Upper lobe of left lung (tissue), 6 donors: ENCODE measurements around the gene TAGLN. TPM values are rescaled to one million over a fixed set of nuclear protein-coding genes. Genes with fewer than 3 reads are reported as not detected.

Experiments used
- ATAC-seq, 2 donors: fragments of 200-7000 bp; cut with Tn5 transposase; one replicate each; pipeline ENCODE4 v1.9.1; 2022; ENCODE audit warnings: mild to moderate bottlenecking in 2 of 2, moderate library complexity in 2 of 2; ENCODE audit not compliant: low FRiP score in 2 of 2
- DNase-seq, 2 donors: peaks; one replicate each; pipeline ENCODE4 v3.0.0-alpha.2; 2019 to 2020
- H3K27ac ChIP-seq, 4 donors: fragments of 200-600 bp; sonication (generic); one replicate each; pipeline ENCODE4 v1.5.1; 2016 to 2019
- H3K27me3 ChIP-seq, 4 donors: fragments of 200-600 bp; sonication (generic); one replicate each; pipeline ENCODE4 v1.5.1; 2017 to 2019
- H3K36me3 ChIP-seq, 4 donors: fragments of 200-600 bp; sonication (generic); one replicate each; pipeline ENCODE4 v1.5.1; 2016 to 2019
- H3K4me1 ChIP-seq, 4 donors: fragments of 200-600 bp; sonication (generic); one replicate each; pipeline ENCODE4 v1.5.1; 2018 to 2019
- H3K4me3 ChIP-seq, 4 donors: fragments of 200-600 bp; sonication (generic); one replicate each; pipeline ENCODE4 v1.5.1; 2017 to 2019; ENCODE audit warnings: mild to moderate bottlenecking in 2 of 4, moderate library complexity in 1 of 4
- H3K9me3 ChIP-seq, 4 donors: fragments of 200-600 bp; sonication (generic); one replicate each; pipeline ENCODE4 v1.5.1; 2018 to 2019
- EP300 ChIP-seq, 4 donors: sonication (generic); formaldehyde crosslinking; IDR thresholded peaks; one replicate each; pipeline ENCODE4 v1.5.1; 2017; ENCODE audit warnings: antibody characterized with exemption in 4 of 4, control low read depth in 2 of 4
- POLR2A ChIP-seq, 4 donors: fragments of 450-650 bp; IDR thresholded peaks; one replicate each; pipeline ENCODE4 v1.5.1; 2016 to 2017; ENCODE audit warnings: antibody characterized with exemption in 4 of 4, mild to moderate bottlenecking in 2 of 4
- POLR2AphosphoS5 ChIP-seq, 2 donors: sonication (generic); formaldehyde crosslinking; IDR thresholded peaks; one replicate each; pipeline ENCODE4 v1.5.1; 2017; ENCODE audit warnings: antibody characterized with exemption in 2 of 2
- WGBS, 2 donors: methylation state at CpG; one replicate each; pipeline ENCODE4 v1.1.5; 2017 to 2018; 5-methylcytosine and 5-hydroxymethylcytosine counted together
- total RNA-seq, 6 donors: library from RNA; depleted of rRNA in 4 of 6; stranded (reverse); fragments of >200 nt in 4 of 6; gene quantifications; one replicate each; pipeline versions ENCODE4 v1.1.0 to v1.2.1, GENCODE V29; 2016 to 2021
- TF ChIP-seq, protein P1 (sequence below), 6 experiments: fragments of 450-650 bp in 4 of 6; fragments of 200-600 bp in 2 of 6; sonication (generic) in 2 of 6; IDR thresholded peaks; one replicate each; pipeline ENCODE4 v1.5.1; 2016 to 2019; ENCODE audit warnings: antibody characterized with exemption in 6 of 6
- donor health status: DM: no; HTN: no; CAD: no; lungs with moderate emphysema.
- donor health status: DM: no; HTN: yes; CAD: no; lungs with severe emphysema.

Gene TAGLN
- total RNA-seq, 6 donors from 2014 or later, result 105 to 608 (median 334) TPM

DNA sequence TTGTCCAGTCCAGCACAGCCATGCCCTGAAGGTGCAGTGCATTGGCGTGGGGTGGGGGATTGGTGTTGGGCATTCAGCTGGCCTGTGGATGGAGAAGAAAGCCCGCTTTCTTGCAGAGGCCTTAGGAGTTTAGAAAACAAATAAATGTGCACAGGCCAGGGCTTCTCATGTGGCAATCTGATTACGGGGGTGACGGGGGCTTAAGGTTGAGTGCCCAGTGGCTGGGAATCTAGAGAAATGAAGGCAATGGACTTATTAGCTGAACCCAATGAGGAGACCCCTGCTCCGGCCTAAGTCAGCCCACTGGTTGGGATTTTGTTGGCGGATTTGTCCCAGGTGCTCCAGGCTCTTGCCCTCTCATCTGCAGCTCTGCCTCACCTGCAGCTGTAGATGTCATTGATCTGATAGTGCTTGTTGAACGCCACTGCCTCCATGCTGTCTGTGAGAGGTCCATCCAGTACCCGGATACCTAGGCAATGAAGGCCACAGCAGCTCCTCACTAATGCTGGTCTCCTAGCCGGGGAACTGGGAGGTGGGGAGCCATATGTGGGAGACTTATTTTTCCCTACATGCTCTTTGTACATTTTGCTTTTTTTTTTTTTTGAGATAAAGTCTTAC is 26.5 kb downstream of the TAGLN start:
- Histone ChIP-seq H3K4me3 (no peak overlapping the region), H3K4me1 (peaks cover 11 to 16% (median 13%) of the 10 kb centered on the region in 4 donors), H3K27ac (no peak overlapping the region), H3K9me3 (no peaks in the 10 kb centered on the region), H3K27me3 (no peaks in the 10 kb centered on the region), H3K36me3 (peaks cover 11 to 90% (median 60%) of the 10 kb centered on the region in 4 donors)
- TF ChIP-seq POLR2A (IDR thresholded peaks at IDR 0.05) (no peak), POLR2AphosphoS5 (IDR thresholded peaks at IDR 0.05) (no peak), EP300 (IDR thresholded peaks at IDR 0.05) (no peak)
- TF ChIP-seq, protein P1, sequence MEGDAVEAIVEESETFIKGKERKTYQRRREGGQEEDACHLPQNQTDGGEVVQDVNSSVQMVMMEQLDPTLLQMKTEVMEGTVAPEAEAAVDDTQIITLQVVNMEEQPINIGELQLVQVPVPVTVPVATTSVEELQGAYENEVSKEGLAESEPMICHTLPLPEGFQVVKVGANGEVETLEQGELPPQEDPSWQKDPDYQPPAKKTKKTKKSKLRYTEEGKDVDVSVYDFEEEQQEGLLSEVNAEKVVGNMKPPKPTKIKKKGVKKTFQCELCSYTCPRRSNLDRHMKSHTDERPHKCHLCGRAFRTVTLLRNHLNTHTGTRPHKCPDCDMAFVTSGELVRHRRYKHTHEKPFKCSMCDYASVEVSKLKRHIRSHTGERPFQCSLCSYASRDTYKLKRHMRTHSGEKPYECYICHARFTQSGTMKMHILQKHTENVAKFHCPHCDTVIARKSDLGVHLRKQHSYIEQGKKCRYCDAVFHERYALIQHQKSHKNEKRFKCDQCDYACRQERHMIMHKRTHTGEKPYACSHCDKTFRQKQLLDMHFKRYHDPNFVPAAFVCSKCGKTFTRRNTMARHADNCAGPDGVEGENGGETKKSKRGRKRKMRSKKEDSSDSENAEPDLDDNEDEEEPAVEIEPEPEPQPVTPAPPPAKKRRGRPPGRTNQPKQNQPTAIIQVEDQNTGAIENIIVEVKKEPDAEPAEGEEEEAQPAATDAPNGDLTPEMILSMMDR (IDR thresholded peaks at IDR 0.05), result no peak
- ATAC-seq (no peak), DNase-seq (no peak)
- WGBS, 2 donors, result 94 to 95% methylated on average over 9 of the region's 9 CpGs

DNA sequence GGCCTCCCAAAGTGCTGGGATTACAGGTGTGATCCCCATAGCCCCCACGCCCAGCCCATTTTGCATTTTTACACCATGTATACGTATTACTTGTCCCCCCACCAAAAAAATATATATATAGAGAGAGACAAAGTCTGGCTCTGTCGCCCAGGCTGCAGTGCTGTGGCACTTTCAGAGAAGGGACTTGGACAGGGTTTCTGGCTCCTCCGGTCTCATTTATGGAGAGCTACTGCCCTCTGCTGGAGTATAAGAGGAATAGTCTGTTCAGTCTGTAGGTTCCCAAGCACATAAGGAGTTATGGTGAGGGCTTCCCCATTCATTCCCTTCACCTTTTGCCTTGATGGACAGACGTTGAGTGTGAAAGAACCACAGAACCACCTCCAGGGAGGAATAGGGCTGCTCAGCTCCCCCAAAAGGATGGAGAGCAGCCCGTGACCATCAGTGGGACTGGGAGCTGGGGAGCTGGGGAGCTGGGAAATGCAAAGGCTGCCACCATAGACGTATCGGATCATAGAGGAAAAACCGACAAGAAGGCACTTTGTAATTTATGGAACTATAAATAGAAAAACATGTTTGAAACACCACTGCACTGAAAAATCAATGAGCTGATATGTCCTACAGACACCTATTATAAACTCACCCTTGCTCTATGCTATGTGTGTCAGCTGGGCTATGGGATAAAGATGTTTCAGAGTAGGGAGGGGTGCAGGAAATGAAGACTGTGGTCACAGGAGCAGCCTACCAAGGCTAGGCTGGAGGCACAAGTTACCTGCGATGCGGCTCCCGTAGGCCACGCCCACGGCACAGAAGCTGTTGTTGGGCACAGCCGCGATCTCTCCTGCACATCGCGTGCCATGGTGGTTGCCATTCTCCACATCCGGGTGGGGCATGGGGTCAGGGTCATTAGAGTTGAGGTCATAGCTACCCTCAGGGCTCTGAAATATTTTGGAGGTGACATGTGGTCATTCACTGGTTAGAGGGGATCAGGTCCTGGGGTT is 27.5 kb downstream of the TAGLN start:
- H3K36me3 ChIP-seq, result peaks cover 11 to 80% (median 51%) of the 10 kb centered on the region in 4 donors
- WGBS, 2 donors, result 70 to 71% methylated on average over 16 to 19 of the region's 19 CpGs
- H3K4me3 ChIP-seq, result no peak overlapping the region
- peaks cover 12 to 25% (median 15%) of the 10 kb centered on the region in 4 donors for H3K4me1 ChIP-seq
- no peaks in the 10 kb centered on the region for H3K9me3 ChIP-seq
- no peak overlapping the region for H3K27ac ChIP-seq
- DNase-seq, result peak in 1 of 2 donors; percentile 39
- TF ChIP-seq EP300 (IDR thresholded peaks at IDR 0.05), result no peak
- TF ChIP-seq, protein P1 (IDR thresholded peaks at IDR 0.05), result peak; percentile 67 to 84 (median 78)
- no peaks in the 10 kb centered on the region for H3K27me3 ChIP-seq
- peak; percentile 85 to 89 for ATAC-seq

DNA sequence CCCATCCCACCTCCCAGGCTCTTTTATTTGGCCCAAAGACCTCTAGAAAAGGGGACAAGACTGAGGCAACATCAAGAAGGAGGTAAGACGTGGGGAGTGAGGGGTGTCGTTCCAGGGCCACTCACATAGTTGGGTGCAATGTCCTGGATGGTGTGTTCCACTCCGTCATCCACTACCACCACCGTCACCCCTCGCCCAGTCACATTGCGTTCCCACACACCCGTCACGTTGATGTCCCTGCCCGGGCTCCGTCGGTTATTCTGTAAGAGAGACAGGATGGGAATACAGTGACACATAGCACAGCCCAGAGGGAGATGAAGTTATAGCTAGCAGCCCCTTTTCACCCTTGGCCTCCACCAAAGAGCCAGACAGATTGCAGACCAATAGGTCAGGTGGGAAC is 28.9 kb downstream of the TAGLN start:
- ATAC-seq (no peak), DNase-seq (no peak)
- H3K36me3 ChIP-seq, result peaks cover 11 to 66% (median 46%) of the 10 kb centered on the region in 4 donors
- H3K9me3 ChIP-seq, result no peaks in the 10 kb centered on the region
- TF ChIP-seq EP300 (IDR thresholded peaks at IDR 0.05) (no peak), POLR2AphosphoS5 (IDR thresholded peaks at IDR 0.05) (no peak), POLR2A (IDR thresholded peaks at IDR 0.05) (no peak)
- TF ChIP-seq, protein P1 (IDR thresholded peaks at IDR 0.05), result no peak
- WGBS, 2 donors, result 93 to 98% methylated on average over 11 of the region's 11 CpGs
- no peak overlapping the region for H3K4me3 ChIP-seq
- peaks cover 13 to 25% (median 15%) of the 10 kb centered on the region in 4 donors for H3K4me1 ChIP-seq
- no peak overlapping the region for H3K27ac ChIP-seq
- no peaks in the 10 kb centered on the region for H3K27me3 ChIP-seq

DNA sequence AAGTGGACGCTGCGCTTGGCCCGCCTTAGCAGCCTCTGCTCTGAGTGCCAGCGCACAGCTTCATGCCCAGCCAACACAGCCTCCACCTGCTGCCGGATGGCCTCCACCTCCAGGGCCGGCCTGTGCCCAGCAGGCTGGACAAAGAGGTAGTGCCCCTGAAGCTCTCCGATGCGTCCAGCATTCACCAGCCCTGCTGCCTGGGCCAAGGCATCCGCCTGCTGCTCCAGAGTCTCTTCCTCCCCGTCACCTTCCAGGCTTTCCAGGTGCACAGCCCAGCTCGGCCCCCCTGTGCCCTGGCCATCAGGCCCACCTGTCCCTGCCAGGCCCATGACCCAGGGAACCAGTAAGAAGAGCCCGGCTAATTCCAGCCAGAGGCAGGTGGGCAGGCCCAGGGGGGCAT is 30.2 kb downstream of the TAGLN start:
- Histone ChIP-seq H3K27me3 (no peaks in the 10 kb centered on the region), H3K4me1 (peaks cover 21 to 38% (median 25%) of the 10 kb centered on the region in 4 donors), H3K4me3 (no peak overlapping the region), H3K36me3 (peaks cover 7 to 53% (median 34%) of the 10 kb centered on the region in 4 donors), H3K27ac (no peak overlapping the region), H3K9me3 (no peaks in the 10 kb centered on the region)
- TF ChIP-seq POLR2AphosphoS5 (IDR thresholded peaks at IDR 0.05) (no peak), EP300 (IDR thresholded peaks at IDR 0.05) (no peak), POLR2A (IDR thresholded peaks at IDR 0.05) (no peak)
- TF ChIP-seq, protein P1 (IDR thresholded peaks at IDR 0.05), result no peak
- WGBS, 2 donors, result 96 to 98% methylated on average over 10 to 12 of the region's 12 CpGs
- ATAC-seq (no peak), DNase-seq (peak in 1 of 2 donors; percentile 65)
